Large intestine (tissue), 3 donors: Measurements from ENCODE around the gene BCR. TPM values are rescaled to one million over a fixed set of nuclear protein-coding genes. Genes with fewer than 3 reads are reported as not detected.

Experiments used
- DNase-seq, 2 donors: peaks; one replicate each; pipeline versions ENCODE4 v3.0.0 to v3.0.0-alpha.2; 2013
- H3K27ac ChIP-seq: one replicate; pipeline ENCODE4 v1.5.1; 2013; ENCODE audit warnings: low read length
- H3K27me3 ChIP-seq: 2 replicates; pipeline ENCODE4 v1.6.1; 2013; ENCODE audit warnings: low read length; ENCODE audit not compliant: control insufficient read depth, insufficient read depth
- H3K36me3 ChIP-seq: 2 replicates; pipeline ENCODE4 v1.6.1; 2013; ENCODE audit warnings: low read length; ENCODE audit not compliant: control insufficient read depth, insufficient read depth
- H3K4me1 ChIP-seq: one replicate; pipeline ENCODE4 v1.6.1; 2013; ENCODE audit warnings: low read length; ENCODE audit not compliant: control insufficient read depth, insufficient read depth
- H3K4me3 ChIP-seq: one replicate; pipeline ENCODE4 v1.5.1; 2013; ENCODE audit warnings: low read length
- H3K9me3 ChIP-seq: one replicate; pipeline ENCODE4 v1.6.1; 2013; ENCODE audit warnings: mild to moderate bottlenecking, low read depth, low read length, moderate library complexity; ENCODE audit not compliant: control insufficient read depth
- WGBS: methylation state at CpG from one replicate; pipeline ENCODE4 v1.1.5; 2013; ENCODE audit warnings: low lambda C conversion rate; ENCODE audit not compliant: insufficient coverage; 5-methylcytosine and 5-hydroxymethylcytosine counted together
- polyA plus RNA-seq: library from polyadenylated mRNA; unstranded; fragments of 120-200 nt; gene quantifications from one replicate; pipeline ENCODE4 v1.2.1, GENCODE V29; 2013

BCR gene
- polyA plus RNA-seq, 1 donor: 29.0 TPM

GRCh38 chr22:23150762-23151161 is 29.5 kb upstream of the BCR start:
- Histone ChIP-seq H3K27me3 (no peaks in the 10 kb centered on the region), H3K9me3 (no peaks in the 10 kb centered on the region), H3K36me3 (no peaks in the 10 kb centered on the region), H3K4me3 (no peak overlapping the region), H3K4me1 (peaks cover 3% of the 10 kb centered on the region), H3K27ac (no peak overlapping the region)
- DNase-seq: no peak
- no CpG with 5 or more reads among the region's 6 CpGs for WGBS

- WGBS: no CpG with 5 or more reads among the region's 16 CpGs
- H3K27ac ChIP-seq: no peak overlapping the region
- H3K4me3 ChIP-seq: no peak overlapping the region
- no peaks in the 10 kb centered on the region for H3K36me3 ChIP-seq
- no peaks in the 10 kb centered on the region for H3K27me3 ChIP-seq
- H3K9me3 ChIP-seq: no peaks in the 10 kb centered on the region
- DNase-seq: no peak
- no peaks in the 10 kb centered on the region for H3K4me1 ChIP-seq
Measured at GRCh38 chr22:23151827-23152226, 28.5 kb upstream of the BCR start.

GRCh38 chr22:23152238-23153114 is 27.8 kb upstream of the BCR start:
- H3K27me3 ChIP-seq: no peaks in the 10 kb centered on the region
- H3K9me3 ChIP-seq: no peaks in the 10 kb centered on the region
- no peak overlapping the region for H3K4me3 ChIP-seq
- H3K4me1 ChIP-seq: no peaks in the 10 kb centered on the region
- no peak overlapping the region for H3K27ac ChIP-seq
- no peaks in the 10 kb centered on the region for H3K36me3 ChIP-seq
- DNase-seq: no peak
- WGBS: no CpG with 5 or more reads among the region's 19 CpGs

- no peak overlapping the region for H3K27ac ChIP-seq
Measured at GRCh38 chr22:23153994-23154393, 26.3 kb upstream of the BCR start.

GRCh38 chr22:23154461-23154860 is 25.8 kb upstream of the BCR start:
- no peaks in the 10 kb centered on the region for H3K27me3 ChIP-seq
- no CpG with 5 or more reads among the region's 5 CpGs for WGBS
- no peak overlapping the region for H3K4me3 ChIP-seq
- H3K36me3 ChIP-seq: no peaks in the 10 kb centered on the region
- H3K9me3 ChIP-seq: no peaks in the 10 kb centered on the region
- no peaks in the 10 kb centered on the region for H3K4me1 ChIP-seq
- DNase-seq: no peak
- H3K27ac ChIP-seq: no peak overlapping the region

More at GRCh38 chr22:23153994-23154393, 26.3 kb upstream of the BCR start:
- Histone ChIP-seq H3K4me3 (no peak overlapping the region), H3K4me1 (no peaks in the 10 kb centered on the region), H3K27me3 (no peaks in the 10 kb centered on the region), H3K36me3 (no peaks in the 10 kb centered on the region), H3K9me3 (no peaks in the 10 kb centered on the region)
- WGBS: 100% methylated on average over 1 of the region's 7 CpGs
- no peak for DNase-seq

GRCh38 chr22:23155143-23155542 is 25.2 kb upstream of the BCR start:
- Histone ChIP-seq H3K4me1 (no peaks in the 10 kb centered on the region), H3K4me3 (no peak overlapping the region), H3K9me3 (no peaks in the 10 kb centered on the region), H3K27me3 (no peaks in the 10 kb centered on the region), H3K36me3 (no peaks in the 10 kb centered on the region), H3K27ac (no peak overlapping the region)
- DNase-seq: no peak
- no CpG with 5 or more reads among the region's 3 CpGs for WGBS

- H3K36me3 ChIP-seq: no peaks in the 10 kb centered on the region
Measured at GRCh38 chr22:23155831-23156230, 24.5 kb upstream of the BCR start.

GRCh38 chr22:23156286-23156685 is 24.0 kb upstream of the BCR start:
- H3K36me3 ChIP-seq: no peaks in the 10 kb centered on the region
- H3K27ac ChIP-seq: no peak overlapping the region
- no peaks in the 10 kb centered on the region for H3K9me3 ChIP-seq
- no peak overlapping the region for H3K4me3 ChIP-seq
- no peak for DNase-seq
- 80% methylated on average over 2 of the region's 8 CpGs for WGBS
- no peaks in the 10 kb centered on the region for H3K27me3 ChIP-seq
- H3K4me1 ChIP-seq: no peaks in the 10 kb centered on the region

More at GRCh38 chr22:23155831-23156230, 24.5 kb upstream of the BCR start:
- no peak for DNase-seq
- Histone ChIP-seq H3K4me1 (no peaks in the 10 kb centered on the region), H3K4me3 (no peak overlapping the region), H3K27ac (no peak overlapping the region), H3K27me3 (no peaks in the 10 kb centered on the region), H3K9me3 (no peaks in the 10 kb centered on the region)
- no CpG with 5 or more reads among the region's 9 CpGs for WGBS

- Histone ChIP-seq H3K9me3 (no peaks in the 10 kb centered on the region), H3K36me3 (no peaks in the 10 kb centered on the region), H3K4me1 (no peaks in the 10 kb centered on the region), H3K4me3 (no peak overlapping the region), H3K27me3 (no peaks in the 10 kb centered on the region), H3K27ac (no peak overlapping the region)
- no CpG with 5 or more reads among the region's 22 CpGs for WGBS
- no peak for DNase-seq
Measured at GRCh38 chr22:23157560-23158515, 22.5 kb upstream of the BCR start.

GRCh38 chr22:23158516-23159290 is 21.6 kb upstream of the BCR start:
- Histone ChIP-seq H3K4me3 (no peak overlapping the region), H3K4me1 (peaks cover under 1% of the 10 kb centered on the region), H3K36me3 (no peaks in the 10 kb centered on the region), H3K9me3 (no peaks in the 10 kb centered on the region), H3K27ac (no peak overlapping the region), H3K27me3 (no peaks in the 10 kb centered on the region)
- WGBS: no CpG with 5 or more reads among the region's 14 CpGs
- DNase-seq: no peak
